Hepatocyte (in vitro differentiated cells): ENCODE results near the gene CDK18.

ENCODE experiments used
- EZH2phosphoT487 ChIP-seq: fragments of 200-600 bp; sonication (generic); IDR thresholded peaks from one replicate; pipeline ENCODE4 v1.6.1; 2018; ENCODE audit warnings: antibody characterized with exemption, mild to moderate bottlenecking, low read depth, moderate library complexity; ENCODE audit not compliant: unreplicated experiment, severe bottlenecking
- TF ChIP-seq, protein P1 (sequence below): fragments of 200-600 bp; sonication (generic); IDR thresholded peaks from 2 replicates; pipeline ENCODE4 v1.5.1; 2016; ENCODE audit warnings: antibody characterized with exemption, mild to moderate bottlenecking; ENCODE audit not compliant: poor library complexity

- TF ChIP-seq, protein P1, sequence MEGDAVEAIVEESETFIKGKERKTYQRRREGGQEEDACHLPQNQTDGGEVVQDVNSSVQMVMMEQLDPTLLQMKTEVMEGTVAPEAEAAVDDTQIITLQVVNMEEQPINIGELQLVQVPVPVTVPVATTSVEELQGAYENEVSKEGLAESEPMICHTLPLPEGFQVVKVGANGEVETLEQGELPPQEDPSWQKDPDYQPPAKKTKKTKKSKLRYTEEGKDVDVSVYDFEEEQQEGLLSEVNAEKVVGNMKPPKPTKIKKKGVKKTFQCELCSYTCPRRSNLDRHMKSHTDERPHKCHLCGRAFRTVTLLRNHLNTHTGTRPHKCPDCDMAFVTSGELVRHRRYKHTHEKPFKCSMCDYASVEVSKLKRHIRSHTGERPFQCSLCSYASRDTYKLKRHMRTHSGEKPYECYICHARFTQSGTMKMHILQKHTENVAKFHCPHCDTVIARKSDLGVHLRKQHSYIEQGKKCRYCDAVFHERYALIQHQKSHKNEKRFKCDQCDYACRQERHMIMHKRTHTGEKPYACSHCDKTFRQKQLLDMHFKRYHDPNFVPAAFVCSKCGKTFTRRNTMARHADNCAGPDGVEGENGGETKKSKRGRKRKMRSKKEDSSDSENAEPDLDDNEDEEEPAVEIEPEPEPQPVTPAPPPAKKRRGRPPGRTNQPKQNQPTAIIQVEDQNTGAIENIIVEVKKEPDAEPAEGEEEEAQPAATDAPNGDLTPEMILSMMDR: no peak
- TF ChIP-seq EZH2phosphoT487: no peak
Observed at GRCh38 chr1:205492201-205492667, 12.2 kb upstream of the CDK18 start.
